GM12872 (cell line): ENCODE results near the gene PSMB3.

Experiments used
- CTCF ChIP-seq: IDR thresholded peaks from 3 replicates; pipeline ENCODE4 v1.5.1; 2011; ENCODE audit warnings: low read depth, mild to moderate bottlenecking, low read length, moderate library complexity; ENCODE audit not compliant: insufficient read depth

Gene PSMB3

GRCh38 chr17:38773258-38773657 is 20.7 kb downstream of the PSMB3 start:
- no peak for TF ChIP-seq CTCF

GRCh38 chr17:38777641-38778250 is 25.2 kb downstream of the PSMB3 start:
- TF ChIP-seq CTCF: no peak

- no peak for TF ChIP-seq CTCF
These were observed 27.6 kb downstream of the PSMB3 start for GRCh38 chr17:38779965-38780752.

GRCh38 chr17:38783227-38783626 is 30.7 kb downstream of the PSMB3 start:
- TF ChIP-seq CTCF: no peak

GRCh38 chr17:38786372-38786771 is 33.8 kb downstream of the PSMB3 start:
- TF ChIP-seq CTCF: no peak

- TF ChIP-seq CTCF: no peak
These were observed 36.6 kb downstream of the PSMB3 start for GRCh38 chr17:38789185-38789584.

GRCh38 chr17:38791162-38791561 is 38.6 kb downstream of the PSMB3 start:
- TF ChIP-seq CTCF: no peak
